ENCODE data around the gene TTN.

GRCh38 chr2:178783889-178784288 is 23.3 kb downstream of the TTN start:
- TF ChIP-seq POLR2A (IDR thresholded peaks at IDR 0.05) (no peak), CTCF (IDR thresholded peaks at IDR 0.05) (no peak)
